H9 (cell line): Measurements from ENCODE around the gene MBD3L3. TPM values are rescaled to one million over a fixed set of nuclear protein-coding genes. Genes with fewer than 3 reads are reported as not detected.

Experiments used
- DNase-seq: peaks from one replicate; pipeline ENCODE4 v3.0.0-alpha.2; 2017
- H2AFZ ChIP-seq: one replicate; pipeline ENCODE4 v1.6.1; 2013; ENCODE audit warnings: mild to moderate bottlenecking, low read length, control low read depth, moderate library complexity
- H2AK5ac ChIP-seq: 2 replicates; pipeline ENCODE4 v1.6.1; 2013; ENCODE audit warnings: low read length, control low read depth, mixed read lengths; ENCODE audit not compliant: insufficient read length
- H2BK120ac ChIP-seq: one replicate; pipeline ENCODE4 v1.6.1; 2013; ENCODE audit warnings: low read depth, mild to moderate bottlenecking, low read length, control low read depth, inconsistent platforms; ENCODE audit not compliant: poor library complexity, severe bottlenecking
- H2BK12ac ChIP-seq: 2 replicates; pipeline ENCODE4 v1.6.1; 2013; ENCODE audit warnings: low read length, control low read depth, mixed read lengths, low read depth; ENCODE audit not compliant: insufficient read length
- H2BK15ac ChIP-seq: 2 replicates; pipeline ENCODE4 v1.6.1; 2013; ENCODE audit warnings: low read depth, low read length, control low read depth
- H2BK20ac ChIP-seq: one replicate; pipeline ENCODE4 v1.6.1; 2013; ENCODE audit warnings: low read depth, mild to moderate bottlenecking, low read length, control low read depth, inconsistent platforms; ENCODE audit not compliant: poor library complexity, severe bottlenecking
- H2BK5ac ChIP-seq: 2 replicates; pipeline ENCODE4 v1.6.1; 2013; ENCODE audit warnings: low read length, control low read depth, mixed read lengths; ENCODE audit not compliant: insufficient read length
- H3K14ac ChIP-seq: 2 replicates; pipeline ENCODE4 v1.6.1; 2013; ENCODE audit warnings: low read length, control low read depth; ENCODE audit not compliant: insufficient read depth
- H3K18ac ChIP-seq: 2 replicates; pipeline ENCODE4 v1.6.1; 2013; ENCODE audit warnings: low read depth, mild to moderate bottlenecking, mixed read lengths, low read length, control low read depth; ENCODE audit not compliant: insufficient read length
- H3K23ac ChIP-seq: 2 replicates; pipeline ENCODE4 v1.6.1; 2013; ENCODE audit warnings: low read length, control low read depth, mixed read lengths, low read depth; ENCODE audit not compliant: insufficient read length
- H3K23me2 ChIP-seq: 2 replicates; pipeline ENCODE4 v1.6.1; 2013; ENCODE audit warnings: low read depth, mild to moderate bottlenecking, mixed read lengths, low read length, control low read depth; ENCODE audit not compliant: insufficient read length, poor library complexity, severe bottlenecking
- H3K27ac ChIP-seq: 2 replicates; pipeline ENCODE4 v1.5.1; 2013; ENCODE audit warnings: low read length, control low read depth, mixed read lengths, low read depth; ENCODE audit not compliant: insufficient read length
- H3K27me3 ChIP-seq: 2 replicates; pipeline ENCODE4 v1.6.1; 2013; ENCODE audit warnings: low read length, control low read depth, inconsistent platforms; ENCODE audit not compliant: insufficient read depth
- H3K4ac ChIP-seq: 2 replicates; pipeline ENCODE4 v1.6.1; 2013; ENCODE audit warnings: low read depth, mild to moderate bottlenecking, control low read depth, inconsistent platforms, low read length, moderate library complexity
- H3K4me1 ChIP-seq: 2 replicates; pipeline ENCODE4 v1.6.1; 2013; ENCODE audit warnings: low read length, control low read depth, inconsistent platforms; ENCODE audit not compliant: insufficient read depth
- H3K4me2 ChIP-seq: 2 replicates; pipeline ENCODE4 v1.6.1; 2013; ENCODE audit warnings: low read length, control low read depth, mixed read lengths; ENCODE audit not compliant: insufficient read length, insufficient read depth
- H3K56ac ChIP-seq: 2 replicates; pipeline ENCODE4 v1.6.1; 2013; ENCODE audit warnings: low read depth, mild to moderate bottlenecking, mixed read lengths, low read length, control low read depth; ENCODE audit not compliant: insufficient read length
- H3K79me1 ChIP-seq: 2 replicates; pipeline ENCODE4 v1.6.1; 2013; ENCODE audit warnings: low read depth, mild to moderate bottlenecking, moderate library complexity, low read length, control low read depth, inconsistent platforms; ENCODE audit not compliant: insufficient read depth, poor library complexity, severe bottlenecking
- H3K79me2 ChIP-seq: 2 replicates; pipeline ENCODE4 v1.6.1; 2013; ENCODE audit warnings: low read length, control low read depth, inconsistent platforms; ENCODE audit not compliant: insufficient read depth
- H3K9ac ChIP-seq: 2 replicates; pipeline ENCODE4 v1.6.1; 2013; ENCODE audit warnings: low read length, control low read depth, mixed read lengths; ENCODE audit not compliant: insufficient read length; ENCODE audit errors: extremely low read depth
- H3K9me3 ChIP-seq: one replicate; pipeline ENCODE4 v1.6.1; 2013; ENCODE audit warnings: low read depth, low read length, inconsistent platforms; ENCODE audit not compliant: control insufficient read depth
- H3T11ph ChIP-seq: one replicate; pipeline ENCODE4 v1.6.1; 2013; ENCODE audit warnings: mild to moderate bottlenecking, low read length, control low read depth, inconsistent platforms
- H4K20me1 ChIP-seq: one replicate; pipeline ENCODE4 v1.6.1; 2013; ENCODE audit not compliant: control insufficient read depth, insufficient read length, insufficient read depth
- H4K5ac ChIP-seq: 2 replicates; pipeline ENCODE4 v1.6.1; 2013; ENCODE audit warnings: low read depth, mild to moderate bottlenecking, mixed read lengths, low read length, control low read depth; ENCODE audit not compliant: insufficient read length
- H4K8ac ChIP-seq: replicated peaks from 2 replicates; pipeline ENCODE4 v1.6.1; 2013; ENCODE audit warnings: low read length, control low read depth, mixed read lengths, low read depth; ENCODE audit not compliant: insufficient read length
- H4K91ac ChIP-seq: 2 replicates; pipeline ENCODE4 v1.6.1; 2013; ENCODE audit warnings: low read depth, mild to moderate bottlenecking, moderate library complexity, mixed read lengths, low read length, control low read depth; ENCODE audit not compliant: insufficient read length
- H3K27ac Mint-ChIP-seq, 3 experiments: 2 replicates in 2 of 3; 3 replicates in 1 of 3; pipeline ENCODE4 v1.8.0; 2020 to 2021; ENCODE audit warnings: mixed read lengths in 3 of 3, mild to moderate bottlenecking in 1 of 3, moderate library complexity in 1 of 3
- H3K27me3 Mint-ChIP-seq: 2 replicates; pipeline ENCODE4 v1.8.0; 2021; ENCODE audit warnings: low read depth, mild to moderate bottlenecking, moderate library complexity, mixed read lengths
- H3K36me3 Mint-ChIP-seq, 3 experiments: 2 replicates in 2 of 3; 3 replicates in 1 of 3; pipeline ENCODE4 v1.8.0; 2020 to 2021; ENCODE audit warnings: low read depth in 3 of 3, mixed read lengths in 3 of 3; ENCODE audit not compliant: insufficient read depth in 1 of 3
- H3K4me1 Mint-ChIP-seq, 2 experiments: 2 replicates each; pipeline ENCODE4 v1.8.0; 2020; ENCODE audit warnings: mixed read lengths in 2 of 2
- H3K4me3 Mint-ChIP-seq, 2 experiments: 2 replicates in 1 of 2; 3 replicates in 1 of 2; pipeline ENCODE4 v1.8.0; 2020 to 2021; ENCODE audit warnings: mild to moderate bottlenecking in 2 of 2, mixed read lengths in 2 of 2, moderate library complexity in 1 of 2
- H3K9me3 Mint-ChIP-seq, 2 experiments: 2 replicates in 1 of 2; 3 replicates in 1 of 2; pipeline ENCODE4 v1.8.0; 2020; ENCODE audit warnings: mild to moderate bottlenecking in 2 of 2, mixed read lengths in 2 of 2, moderate library complexity in 1 of 2
- WGBS: extraction: QIAGEN DNeasy Blood & Tissue Kit; methylation state at CpG from one replicate; pipeline ENCODE4 v1.1.7; 2013; ENCODE audit warnings: missing lambda C conversion rate, low lambda C conversion rate, mixed read lengths; ENCODE audit not compliant: insufficient read length; ENCODE audit errors: extremely low coverage; 5-methylcytosine and 5-hydroxymethylcytosine counted together
- total RNA-seq: library from RNA; stranded (reverse); gene quantifications from 2 replicates; pipeline ENCODE4 v1.2.1, GENCODE V29; 2021
- TF ChIP-seq, protein P1 (sequence below): fragments of 200-600 bp; sonication (generic); conservative IDR thresholded peaks from 3 replicates; pipeline ENCODE4 v1.8.0; 2021; ENCODE audit warnings: antibody characterized with exemption, mild to moderate bottlenecking

MBD3L3 gene
- total RNA-seq, 1 experiment from 2014 or later = not detected

DNA sequence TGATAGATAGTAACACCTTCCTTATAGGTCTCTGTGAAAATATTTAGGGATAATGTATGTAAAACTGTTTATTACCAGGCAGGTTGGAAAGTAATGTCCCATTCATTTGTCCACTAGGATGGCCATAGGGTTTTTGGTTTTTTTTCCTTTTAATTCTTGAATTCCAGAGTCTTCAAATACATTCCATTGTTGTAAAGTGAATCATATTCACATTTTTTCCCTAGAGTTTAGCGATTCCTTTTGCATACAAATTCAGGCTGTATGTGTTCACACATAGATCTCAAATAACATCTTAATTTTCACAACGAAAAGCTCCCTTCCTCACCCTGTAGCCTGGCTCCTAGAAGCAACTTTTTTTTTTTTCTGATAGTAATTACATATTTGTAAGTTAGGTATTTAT, 9.2 kb upstream of the MBD3L3 start:
- Mint-ChIP-seq H3K27ac (no peak overlapping the region), H3K4me3 (no peak overlapping the region), H3K27me3 (no peaks in the 10 kb centered on the region), H3K9me3 (peaks cover 37 to 50% of the 10 kb centered on the region in 2 experiments), H3K4me1 (peaks cover 0 to 3% of the 10 kb centered on the region in 2 experiments; a peak in 2 of 4 replicates), H3K36me3 (peaks cover 15 to 25% (median 18%) of the 10 kb centered on the region in 3 experiments)
- H3K9me3 ChIP-seq = no peaks in the 10 kb centered on the region
- H3K4me1 ChIP-seq = no peaks in the 10 kb centered on the region
- no peak overlapping the region for H3K4ac ChIP-seq
- no peak overlapping the region for H4K8ac ChIP-seq
- WGBS = no CpG with 5 or more reads among the region's 2 CpGs
- TF ChIP-seq, protein P1, sequence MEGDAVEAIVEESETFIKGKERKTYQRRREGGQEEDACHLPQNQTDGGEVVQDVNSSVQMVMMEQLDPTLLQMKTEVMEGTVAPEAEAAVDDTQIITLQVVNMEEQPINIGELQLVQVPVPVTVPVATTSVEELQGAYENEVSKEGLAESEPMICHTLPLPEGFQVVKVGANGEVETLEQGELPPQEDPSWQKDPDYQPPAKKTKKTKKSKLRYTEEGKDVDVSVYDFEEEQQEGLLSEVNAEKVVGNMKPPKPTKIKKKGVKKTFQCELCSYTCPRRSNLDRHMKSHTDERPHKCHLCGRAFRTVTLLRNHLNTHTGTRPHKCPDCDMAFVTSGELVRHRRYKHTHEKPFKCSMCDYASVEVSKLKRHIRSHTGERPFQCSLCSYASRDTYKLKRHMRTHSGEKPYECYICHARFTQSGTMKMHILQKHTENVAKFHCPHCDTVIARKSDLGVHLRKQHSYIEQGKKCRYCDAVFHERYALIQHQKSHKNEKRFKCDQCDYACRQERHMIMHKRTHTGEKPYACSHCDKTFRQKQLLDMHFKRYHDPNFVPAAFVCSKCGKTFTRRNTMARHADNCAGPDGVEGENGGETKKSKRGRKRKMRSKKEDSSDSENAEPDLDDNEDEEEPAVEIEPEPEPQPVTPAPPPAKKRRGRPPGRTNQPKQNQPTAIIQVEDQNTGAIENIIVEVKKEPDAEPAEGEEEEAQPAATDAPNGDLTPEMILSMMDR = no peak
- no peak for DNase-seq
- no peak overlapping the region for H2BK20ac ChIP-seq
- no peaks in the 10 kb centered on the region for H3K27me3 ChIP-seq
- H4K20me1 ChIP-seq = no peaks in the 10 kb centered on the region
- H3K79me2 ChIP-seq = no peaks in the 10 kb centered on the region
- no peak overlapping the region for H3K14ac ChIP-seq
- no peak overlapping the region for H3K9ac ChIP-seq
- H3K4me2 ChIP-seq = no peak overlapping the region
- H4K5ac ChIP-seq = no peak overlapping the region
- no peak overlapping the region for H4K91ac ChIP-seq
- no peak overlapping the region for H3K56ac ChIP-seq
- H2AFZ ChIP-seq = no peak overlapping the region
- no peak overlapping the region for H3T11ph ChIP-seq
- H3K23me2 ChIP-seq = peaks cover 7% of the 10 kb centered on the region
- H2BK15ac ChIP-seq = no peak overlapping the region
- no peak overlapping the region for H2AK5ac ChIP-seq
- no peak overlapping the region for H2BK5ac ChIP-seq
- H3K18ac ChIP-seq = no peak overlapping the region
- H3K79me1 ChIP-seq = no peaks in the 10 kb centered on the region
- no peak overlapping the region for H3K27ac ChIP-seq
- no peak overlapping the region for H3K23ac ChIP-seq
- H2BK12ac ChIP-seq = no peak overlapping the region
- no peak overlapping the region for H2BK120ac ChIP-seq
